ENCODE data around the gene AK8.

- TF ChIP-seq, protein P1, sequence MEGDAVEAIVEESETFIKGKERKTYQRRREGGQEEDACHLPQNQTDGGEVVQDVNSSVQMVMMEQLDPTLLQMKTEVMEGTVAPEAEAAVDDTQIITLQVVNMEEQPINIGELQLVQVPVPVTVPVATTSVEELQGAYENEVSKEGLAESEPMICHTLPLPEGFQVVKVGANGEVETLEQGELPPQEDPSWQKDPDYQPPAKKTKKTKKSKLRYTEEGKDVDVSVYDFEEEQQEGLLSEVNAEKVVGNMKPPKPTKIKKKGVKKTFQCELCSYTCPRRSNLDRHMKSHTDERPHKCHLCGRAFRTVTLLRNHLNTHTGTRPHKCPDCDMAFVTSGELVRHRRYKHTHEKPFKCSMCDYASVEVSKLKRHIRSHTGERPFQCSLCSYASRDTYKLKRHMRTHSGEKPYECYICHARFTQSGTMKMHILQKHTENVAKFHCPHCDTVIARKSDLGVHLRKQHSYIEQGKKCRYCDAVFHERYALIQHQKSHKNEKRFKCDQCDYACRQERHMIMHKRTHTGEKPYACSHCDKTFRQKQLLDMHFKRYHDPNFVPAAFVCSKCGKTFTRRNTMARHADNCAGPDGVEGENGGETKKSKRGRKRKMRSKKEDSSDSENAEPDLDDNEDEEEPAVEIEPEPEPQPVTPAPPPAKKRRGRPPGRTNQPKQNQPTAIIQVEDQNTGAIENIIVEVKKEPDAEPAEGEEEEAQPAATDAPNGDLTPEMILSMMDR (IDR thresholded peaks at IDR 0.05) = no peak
- TF ChIP-seq POLR2AphosphoS5 (IDR thresholded peaks at IDR 0.05) = no peak
- TF ChIP-seq POLR2A (IDR thresholded peaks at IDR 0.05) = no peak
These were observed 19.3 kb downstream of the AK8 start for GRCh38 chr9:132858751-132859150.
